Measurements from ENCODE around the gene ZNRF2.

Gene ZNRF2

DNA sequence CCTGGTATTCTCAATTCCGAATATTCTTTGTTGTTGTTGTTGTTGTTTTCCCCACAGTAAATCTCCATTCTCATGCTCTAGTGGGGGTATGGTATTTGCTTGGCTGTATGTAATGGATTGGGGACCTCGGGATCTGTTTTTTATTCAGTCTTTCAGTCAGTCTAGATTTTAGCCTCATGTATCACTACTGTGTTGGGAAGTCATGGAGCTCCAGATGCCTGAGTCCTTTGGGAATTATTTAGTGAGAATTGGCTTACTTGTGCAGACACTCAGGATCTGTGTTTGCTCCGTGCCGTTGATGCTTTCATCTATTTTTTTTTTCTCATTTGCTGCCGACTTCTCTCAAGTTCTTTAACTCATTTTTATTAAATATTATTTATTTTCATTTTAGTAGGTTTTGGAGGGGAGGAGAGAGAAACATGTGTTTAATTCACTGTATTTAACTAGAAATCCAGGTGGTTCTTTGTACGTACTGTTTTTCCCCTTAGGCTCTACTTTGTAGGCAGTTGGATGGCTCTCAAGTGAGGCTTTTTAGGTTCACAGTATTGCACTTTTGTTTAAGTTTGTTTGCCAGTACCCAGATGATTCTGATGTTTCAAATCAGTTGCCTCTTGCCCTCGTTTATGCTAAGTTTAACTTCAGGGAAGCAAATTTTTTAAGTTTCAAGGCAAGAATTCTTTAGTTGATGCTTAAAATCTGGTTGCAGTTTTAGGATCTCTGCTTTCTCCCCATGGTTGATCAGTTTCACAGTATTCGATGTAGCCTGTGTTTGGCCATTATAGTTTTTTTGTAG, 36.9 kb downstream of the ZNRF2 start:
- DNase-seq (ENCODE audit: low spot score), result peak; percentile 56

DNA sequence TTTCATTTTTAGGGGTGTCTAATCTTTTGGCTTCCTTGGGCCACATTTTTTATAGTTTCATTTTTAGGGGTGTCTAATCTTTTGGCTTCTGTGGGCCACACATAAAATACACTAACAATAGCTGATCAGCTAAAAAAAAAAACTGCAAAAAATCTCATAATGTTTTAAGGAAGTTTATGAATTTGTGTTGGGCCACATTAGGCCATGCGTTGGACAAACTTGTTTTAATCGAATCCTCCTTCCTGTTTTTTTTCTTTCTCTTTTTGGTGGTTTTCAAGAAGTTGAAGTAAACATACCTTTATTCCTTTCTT, 37.4 kb downstream of the ZNRF2 start:
- DNase-seq (ENCODE audit: low spot score), result no peak

DNA sequence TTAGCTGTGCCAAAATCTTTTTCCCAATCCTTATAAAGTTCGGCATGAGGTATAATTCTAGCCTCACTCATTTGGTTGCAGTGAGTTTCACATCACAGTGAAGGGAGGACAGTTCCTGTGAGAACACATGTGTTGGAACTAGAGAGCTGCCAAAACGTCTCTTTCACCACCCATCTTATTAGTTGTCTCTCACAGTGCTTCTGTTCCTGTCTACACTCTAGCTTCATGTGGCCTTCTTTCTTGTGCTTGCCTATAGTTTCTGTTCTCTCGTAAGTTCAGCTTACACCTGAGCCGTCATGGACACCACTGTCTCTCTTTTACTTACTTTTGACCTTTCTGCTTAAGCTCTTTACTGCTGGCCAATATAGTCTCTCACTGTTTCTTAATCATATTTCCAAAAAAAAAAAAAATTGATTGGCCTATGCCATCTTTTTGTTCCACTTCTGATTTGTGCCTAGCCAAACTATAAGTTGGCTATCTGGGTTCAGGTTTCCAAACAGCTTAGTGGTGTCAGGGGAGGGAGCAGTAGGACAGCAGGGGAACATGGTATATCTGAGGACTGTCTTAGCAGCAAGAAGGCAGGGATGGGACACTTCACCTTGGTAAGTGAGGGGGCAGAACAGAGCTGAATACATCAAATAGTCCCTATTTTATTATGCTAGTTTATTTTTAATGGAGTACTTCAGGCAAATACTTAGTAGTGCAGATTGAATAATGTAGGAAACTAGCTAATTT, 38.0 kb downstream of the ZNRF2 start:
- no peak for DNase-seq (ENCODE audit: low spot score)

DNA sequence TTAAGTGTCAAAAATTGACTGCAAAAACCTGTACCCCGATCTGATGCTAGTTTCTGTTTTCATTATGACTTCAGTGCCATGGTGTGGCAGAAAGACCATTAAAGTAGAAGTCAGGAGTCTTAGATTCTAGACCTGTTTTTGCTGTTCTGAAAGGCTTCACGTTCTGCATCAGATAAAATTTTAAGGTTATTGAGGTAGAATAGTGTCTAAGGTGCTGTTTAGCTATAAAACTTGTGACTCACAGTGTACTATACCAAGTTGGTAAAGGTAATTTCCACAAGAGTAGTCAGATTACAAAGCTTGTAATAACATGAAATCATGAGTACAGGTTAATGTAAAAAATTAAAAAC, 38.6 kb downstream of the ZNRF2 start:
- no peak for DNase-seq (ENCODE audit: low spot score)

DNA sequence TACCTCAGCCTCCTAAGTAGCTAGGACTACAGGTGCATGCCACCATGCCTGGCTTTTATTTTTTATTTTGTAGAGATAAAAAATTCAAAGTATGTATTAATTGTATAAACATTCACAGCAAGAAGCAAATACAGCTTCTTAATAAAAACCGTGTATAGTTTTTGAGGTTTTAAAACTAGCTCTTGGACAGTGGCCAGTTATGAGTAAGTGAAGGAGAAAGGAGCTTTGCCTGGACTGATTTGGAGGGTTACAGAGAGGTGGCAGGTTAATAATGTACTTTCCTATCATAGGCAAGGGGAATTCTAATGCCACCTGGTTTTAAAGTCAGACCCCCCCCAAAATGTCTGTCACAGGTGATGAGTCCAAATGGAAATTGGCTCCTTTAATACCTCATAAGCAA, 43.4 kb downstream of the ZNRF2 start:
- no peak for DNase-seq (ENCODE audit: low spot score)

DNA sequence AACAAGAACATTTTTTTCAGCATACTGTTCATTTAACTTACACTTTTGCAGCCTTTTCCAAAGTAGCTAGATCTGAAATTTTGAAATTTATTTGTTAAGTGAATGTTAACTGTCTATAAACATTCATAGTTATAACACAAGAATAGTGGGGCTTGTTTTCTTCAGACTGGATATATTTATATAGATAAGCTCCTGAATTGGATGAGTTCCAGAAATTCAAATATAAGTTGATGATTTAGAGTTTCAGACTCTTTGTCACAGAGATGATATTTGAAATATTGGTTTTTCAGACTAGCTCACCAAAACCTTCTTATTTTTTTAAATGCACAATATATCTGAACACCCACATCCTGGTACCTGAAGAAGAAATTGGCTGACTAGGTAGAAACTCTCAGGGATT, 44.0 kb downstream of the ZNRF2 start:
- DNase-seq (ENCODE audit: low spot score), result no peak

DNA sequence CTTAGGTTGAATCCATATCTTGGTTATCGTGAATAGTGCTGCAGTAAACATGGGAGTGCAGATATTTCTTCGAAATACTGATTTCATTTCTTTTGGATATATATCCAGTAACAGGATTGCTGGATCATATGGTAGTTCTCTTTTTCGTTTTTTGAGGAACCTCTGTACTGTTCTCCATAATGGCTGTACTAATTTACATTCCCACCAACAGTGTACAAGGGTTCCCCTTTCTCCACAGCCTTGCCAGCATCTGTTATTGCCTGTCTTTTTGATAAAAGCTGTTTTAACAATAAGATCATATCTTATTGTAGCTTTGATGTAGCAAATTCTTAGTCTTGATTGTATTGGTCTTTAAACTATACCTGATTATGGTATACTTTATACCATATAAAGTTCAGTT, 45.3 kb downstream of the ZNRF2 start:
- no peak for DNase-seq (ENCODE audit: low spot score)

DNA sequence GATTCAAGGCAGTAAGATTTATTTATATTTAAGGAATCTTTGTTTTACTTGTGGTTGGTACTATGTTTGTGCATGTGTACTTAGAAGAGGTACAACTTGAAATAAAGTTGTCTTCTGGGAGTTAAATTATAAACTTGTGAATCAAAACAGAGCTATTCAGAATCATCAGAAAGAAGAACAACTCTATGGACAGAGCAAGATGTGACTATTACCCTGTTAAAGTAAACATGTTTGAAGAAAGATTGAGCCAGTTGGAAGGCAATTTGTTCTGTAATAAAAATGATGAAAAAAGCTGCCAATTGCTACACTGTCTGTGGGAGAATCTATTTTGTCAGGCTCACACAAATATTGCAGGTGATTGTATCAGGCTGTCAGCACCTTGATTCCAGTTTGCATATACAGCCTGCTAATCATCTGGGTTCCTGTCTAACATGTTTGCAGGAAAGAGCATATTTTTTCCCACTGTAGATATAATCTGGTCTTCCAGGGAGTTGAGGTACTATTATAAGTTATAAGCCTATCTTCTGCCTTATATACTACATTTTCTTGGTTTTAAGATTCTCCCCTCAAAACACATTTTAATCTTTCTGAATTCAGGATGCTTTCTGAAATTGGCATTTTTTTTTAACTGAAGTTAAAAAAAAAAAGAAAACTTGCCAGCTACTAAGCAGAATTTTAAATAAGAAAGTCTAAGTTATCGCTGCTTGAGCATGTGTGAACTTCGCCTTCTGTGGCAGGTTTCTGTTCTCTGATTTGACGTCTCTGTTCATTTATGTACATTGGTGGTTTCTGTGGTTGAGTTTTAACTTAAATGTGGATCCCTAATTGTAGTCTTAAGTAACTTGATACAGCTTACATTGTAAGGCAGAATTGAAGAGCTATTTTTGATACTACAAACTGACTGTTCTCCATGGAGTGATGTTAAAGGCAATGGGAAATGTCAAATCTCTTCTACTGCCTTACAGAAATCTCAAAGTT, 46.0 kb downstream of the ZNRF2 start:
- no peak for DNase-seq (ENCODE audit: low spot score)

DNA sequence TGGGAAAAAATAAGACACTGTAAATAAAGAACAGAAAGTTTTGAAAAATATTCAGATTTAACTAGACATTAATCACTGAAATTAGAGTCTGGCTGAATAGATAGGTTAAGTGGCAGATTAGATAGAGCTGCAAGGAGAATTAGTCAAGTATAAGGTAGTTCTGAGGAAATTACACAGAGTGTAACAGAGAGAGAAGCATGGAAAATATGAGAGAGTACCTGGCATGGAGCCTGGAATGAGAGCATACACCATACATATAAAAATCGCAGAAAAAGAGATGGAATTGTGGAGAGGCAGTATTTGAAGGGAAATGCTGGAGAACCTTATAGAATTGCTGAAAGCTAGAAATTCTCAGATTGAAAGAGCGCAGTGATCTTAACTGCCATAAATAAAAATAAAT, 46.9 kb downstream of the ZNRF2 start:
- no peak for DNase-seq (ENCODE audit: low spot score)

DNA sequence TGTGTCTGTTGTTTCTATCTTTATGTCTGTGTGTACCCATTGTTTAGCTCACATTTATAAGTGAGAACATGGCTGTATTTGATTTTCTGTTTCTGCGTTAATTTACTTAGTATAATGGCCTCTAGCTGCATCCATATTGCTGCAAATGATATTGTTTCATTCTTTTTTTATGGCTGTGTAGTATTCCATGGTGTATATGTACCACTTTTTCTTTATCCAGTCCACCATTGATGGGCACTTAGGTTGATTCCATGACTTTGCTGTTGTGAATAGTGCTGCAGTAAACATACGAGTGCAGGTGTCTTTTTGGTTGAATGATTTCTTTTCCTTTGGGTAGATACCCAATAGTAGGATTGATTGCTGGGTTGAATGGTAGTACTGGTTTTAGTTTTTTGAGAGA, 48.2 kb downstream of the ZNRF2 start:
- no peak for DNase-seq (ENCODE audit: low spot score)

DNA sequence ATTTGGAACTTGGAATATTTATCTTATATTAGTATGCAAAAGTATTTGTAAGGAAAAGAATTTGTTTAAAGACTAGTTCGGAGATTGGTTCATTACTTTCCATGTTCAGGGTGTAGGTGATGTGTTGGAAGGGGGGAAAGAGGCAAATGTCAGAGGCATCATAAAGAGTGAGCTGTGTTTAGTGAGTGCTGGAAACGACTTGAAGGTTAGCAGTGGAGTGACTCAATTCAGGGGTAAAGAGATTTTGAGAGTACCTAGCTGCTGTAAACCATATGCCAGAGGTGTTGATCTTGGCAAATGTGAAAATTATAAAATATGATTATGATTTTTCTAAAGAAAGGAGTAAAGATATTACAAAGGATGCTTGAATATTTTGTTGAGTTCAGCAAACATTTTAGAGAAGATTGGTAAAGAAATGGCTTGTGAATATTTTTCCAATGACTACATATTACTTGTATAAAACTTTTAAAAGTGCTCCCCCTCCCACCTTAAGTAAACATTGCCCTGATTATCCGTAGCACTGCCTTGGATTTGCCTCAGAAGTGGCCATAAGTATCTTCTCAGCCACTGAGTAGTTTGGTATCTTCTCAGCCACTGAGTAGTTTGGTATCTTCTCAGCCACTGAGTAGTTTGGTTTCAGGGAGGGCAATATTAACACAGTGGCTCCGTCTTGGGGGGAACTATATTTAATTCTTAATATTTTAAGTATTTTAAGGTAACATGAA, 51.5 kb downstream of the ZNRF2 start:
- no peak for DNase-seq (ENCODE audit: low spot score)

DNA sequence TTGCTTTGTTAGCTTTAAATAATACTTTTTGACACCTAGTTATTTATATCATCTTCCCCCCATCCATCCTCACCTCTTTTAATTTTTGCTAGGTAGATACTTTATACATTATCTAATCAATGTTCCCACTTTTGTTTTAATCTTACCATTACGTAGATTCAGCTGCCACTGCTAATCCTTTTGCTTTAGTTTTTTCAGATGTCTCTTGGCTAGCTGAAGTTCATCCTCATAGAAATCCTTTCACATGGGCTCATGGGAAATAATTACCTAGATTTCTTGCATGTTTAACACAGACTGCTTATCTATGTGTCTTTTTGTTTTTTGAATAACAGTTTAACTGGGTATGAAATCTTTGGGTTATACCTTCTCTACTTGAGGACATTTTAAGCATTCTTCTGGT, 60.1 kb downstream of the ZNRF2 start:
- no peak for DNase-seq (ENCODE audit: low spot score)

DNA sequence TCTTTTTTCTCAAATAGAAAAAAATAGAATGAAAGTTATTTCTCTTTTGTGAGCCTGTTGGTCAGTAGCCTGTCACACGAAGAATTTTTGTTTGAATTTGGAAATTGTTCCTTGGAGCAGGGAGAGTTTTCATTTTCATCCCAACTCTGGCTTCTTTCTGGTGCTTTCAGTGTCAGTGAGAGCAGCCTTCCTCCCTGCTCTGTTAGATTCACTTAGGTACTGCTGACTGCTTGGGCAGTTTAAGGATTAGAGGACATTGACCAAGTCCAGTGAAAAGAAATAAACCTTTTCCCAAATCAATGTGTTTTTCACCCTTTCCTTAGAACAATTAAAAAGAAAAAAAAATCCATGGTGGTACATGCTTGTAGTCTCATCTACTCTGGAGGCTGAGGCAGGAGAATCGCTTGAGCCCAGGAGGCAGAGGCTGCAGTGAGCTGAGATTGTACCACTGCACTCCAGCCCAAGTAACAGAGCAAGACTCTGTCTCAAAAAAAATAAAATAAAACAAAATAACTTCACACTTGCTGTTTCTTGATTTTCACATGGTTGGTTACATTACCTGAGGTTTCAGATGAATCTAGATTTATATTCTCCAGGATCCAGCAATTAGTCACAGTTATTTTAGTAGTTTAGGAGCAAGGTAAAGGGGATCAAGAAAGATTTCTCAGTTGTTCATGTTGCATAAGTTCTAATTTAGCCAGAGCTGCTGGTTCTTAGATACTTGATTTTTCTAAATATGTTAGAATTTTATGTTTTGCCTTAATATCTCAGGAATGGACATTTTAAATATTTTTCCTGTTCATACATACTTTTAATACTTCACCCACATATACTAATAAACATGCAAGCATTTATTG, 63.1 kb downstream of the ZNRF2 start:
- DNase-seq (ENCODE audit: low spot score), result no peak

DNA sequence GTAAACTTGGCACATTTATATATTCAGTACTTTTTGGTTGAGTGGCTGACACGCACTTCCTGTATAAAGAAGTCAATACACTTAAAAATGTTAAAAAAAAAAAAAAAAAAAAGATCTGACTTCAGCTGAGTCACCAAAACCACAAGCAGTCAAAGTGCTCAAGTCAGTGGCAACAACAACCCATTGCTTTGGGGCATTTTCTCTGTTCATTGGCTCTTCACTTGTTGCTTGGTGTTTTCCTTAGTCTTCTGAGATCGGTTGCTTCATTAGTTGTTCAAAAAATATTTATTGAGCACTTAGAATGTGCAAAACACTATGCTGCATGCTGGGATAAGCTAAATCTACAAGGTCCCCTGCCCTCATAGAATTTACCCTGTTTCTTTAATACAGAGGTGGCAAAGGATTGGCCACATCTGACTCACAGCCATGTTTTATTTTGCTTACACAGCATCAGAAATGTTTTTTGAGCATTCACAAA, 63.7 kb downstream of the ZNRF2 start:
- no peak for DNase-seq (ENCODE audit: low spot score)

DNA sequence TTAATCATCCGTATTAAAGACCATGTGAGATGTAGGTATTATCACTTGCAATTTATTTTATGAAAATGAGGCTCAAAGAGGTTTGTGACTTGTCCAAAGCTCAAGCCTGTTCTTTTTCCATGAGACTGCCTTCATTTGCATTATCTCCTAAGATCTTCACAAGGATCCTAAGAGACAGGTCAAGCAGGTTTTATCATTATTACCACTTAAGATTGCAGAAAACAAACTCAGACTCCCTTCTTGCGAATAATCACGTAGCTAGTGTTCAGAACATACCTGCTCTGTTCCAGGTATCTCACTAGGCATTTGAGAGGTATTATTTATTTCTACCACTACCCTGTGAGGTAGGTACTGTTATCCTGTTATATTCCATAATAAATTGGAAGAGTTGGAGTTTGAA, 64.8 kb downstream of the ZNRF2 start:
- no peak for DNase-seq (ENCODE audit: low spot score)

DNA sequence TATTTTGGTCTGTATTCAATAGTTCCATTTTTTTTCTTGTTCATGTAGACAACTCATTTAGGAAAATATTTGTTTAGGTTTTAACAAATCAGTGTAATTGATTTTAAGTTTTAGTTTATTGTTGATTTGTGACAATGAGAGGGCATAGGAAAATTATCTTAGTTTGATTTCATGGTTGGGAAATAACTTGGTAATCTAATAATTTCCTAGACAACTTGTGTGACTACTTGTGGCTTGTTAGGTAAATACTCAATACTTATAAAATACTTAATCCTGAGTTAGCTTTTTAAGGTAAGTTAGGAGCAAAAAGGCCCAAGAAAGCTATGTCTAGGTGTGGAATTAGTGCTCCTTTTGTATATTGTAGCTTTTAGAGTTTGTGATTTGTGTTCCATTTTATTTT, 65.4 kb downstream of the ZNRF2 start:
- no peak for DNase-seq (ENCODE audit: low spot score)

DNA sequence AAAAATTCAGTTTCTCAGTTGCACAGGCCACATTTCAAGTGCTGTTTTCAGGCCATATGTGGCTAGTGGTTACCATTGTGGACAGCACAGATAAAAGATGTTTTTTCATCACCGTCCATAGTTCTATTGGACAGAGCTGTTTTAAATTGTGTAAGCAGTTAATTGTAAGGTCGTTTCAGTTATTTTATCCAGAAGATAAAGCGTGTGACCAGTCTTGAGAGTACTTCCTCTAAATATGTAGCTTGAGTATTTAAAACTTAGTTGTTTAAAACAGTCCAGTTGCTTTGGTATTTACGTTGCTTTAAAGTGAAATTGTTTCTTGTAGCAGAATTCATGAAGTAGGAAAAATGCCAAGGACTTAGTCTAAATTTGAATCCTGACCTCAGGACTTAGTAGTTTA, 66.9 kb downstream of the ZNRF2 start:
- DNase-seq (ENCODE audit: low spot score), result no peak

DNA sequence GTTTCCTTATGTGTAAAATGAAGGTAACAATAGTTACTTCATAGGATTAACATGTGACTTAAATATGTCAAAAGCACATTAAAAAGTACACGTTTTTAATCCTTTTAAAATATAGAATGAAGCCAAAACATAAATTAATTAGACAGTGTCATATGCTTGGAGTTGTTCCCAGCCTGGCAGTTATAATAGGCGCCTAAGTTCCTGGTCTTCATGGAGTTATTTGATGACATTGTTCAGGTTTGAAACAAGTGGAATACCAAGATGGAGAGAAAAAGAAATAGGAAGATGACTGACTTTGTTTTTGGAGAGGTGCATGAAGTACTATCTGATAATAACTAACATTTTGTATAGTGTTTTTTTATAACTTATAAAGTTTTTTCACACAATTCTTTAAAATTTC, 67.3 kb downstream of the ZNRF2 start:
- no peak for DNase-seq (ENCODE audit: low spot score)

DNA sequence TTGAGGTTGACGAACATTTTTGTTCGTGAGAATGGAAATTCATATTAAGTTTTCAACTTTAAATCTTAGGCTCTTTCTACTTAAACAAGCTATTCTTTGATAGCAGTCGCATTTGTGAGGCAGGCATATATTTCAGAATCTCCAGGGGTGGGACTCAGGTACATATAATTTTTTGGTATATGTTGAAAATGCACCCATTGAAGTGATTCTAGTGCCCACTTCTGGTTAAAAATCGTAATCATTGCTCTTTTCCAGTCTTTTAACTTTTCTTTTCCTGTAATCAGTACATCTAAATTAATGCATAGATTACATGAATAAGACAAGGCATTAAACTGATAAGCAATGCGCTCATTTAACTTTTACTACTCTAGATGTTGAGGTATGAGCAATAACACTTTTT, 67.8 kb downstream of the ZNRF2 start:
- DNase-seq (ENCODE audit: low spot score), result no peak

DNA sequence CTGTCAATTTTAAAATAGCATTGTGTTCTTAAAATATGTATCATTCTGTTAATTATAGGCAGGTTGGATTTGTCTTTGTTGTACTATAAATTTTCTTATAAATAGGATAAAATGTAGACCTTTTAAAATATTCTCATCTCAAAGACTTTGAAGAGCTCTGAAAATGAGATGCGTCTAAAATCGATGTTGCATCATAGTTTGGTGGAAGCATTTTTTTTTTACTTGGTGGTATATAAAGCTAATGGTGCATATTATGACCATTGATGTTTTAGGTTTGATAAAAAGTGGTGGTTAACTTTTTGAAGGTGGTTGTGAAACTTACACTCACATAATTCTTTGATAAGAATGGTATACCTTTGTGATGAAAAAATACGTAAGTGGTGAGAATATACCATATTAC, 69.1 kb downstream of the ZNRF2 start:
- DNase-seq (ENCODE audit: low spot score), result no peak

Data from SK-N-DZ (cell line).